BLaER1 (cell line): ENCODE results near the gene METTL9.
"Not testable (repeated sequence)": the region's sequence is repeated elsewhere in the genome, so short reads cannot be mapped to it uniquely, and the experiment has no call there.

Experiments
- H3K27ac ChIP-seq: shearing (Covaris generic); formaldehyde crosslinking; 2 replicates; pipeline ENCODE4 v1.8.1; 2022
- H3K27me3 ChIP-seq: shearing (Covaris generic); formaldehyde crosslinking; 2 replicates; pipeline ENCODE4 v1.8.1; 2022
- H3K36me3 ChIP-seq: shearing (Covaris generic); formaldehyde crosslinking; 2 replicates; pipeline ENCODE4 v1.8.1; 2022
- H3K4me1 ChIP-seq: shearing (Covaris generic); formaldehyde crosslinking; 2 replicates; pipeline ENCODE4 v1.8.1; 2022
- H3K4me2 ChIP-seq: shearing (Covaris generic); formaldehyde crosslinking; 2 replicates; pipeline ENCODE4 v1.8.1; 2022
- H3K4me3 ChIP-seq: shearing (Covaris generic); formaldehyde crosslinking; 2 replicates; pipeline ENCODE4 v1.8.1; 2022
- H3K9ac ChIP-seq: shearing (Covaris generic); formaldehyde crosslinking; 2 replicates; pipeline ENCODE4 v1.8.1; 2022
- H3K9me3 ChIP-seq: shearing (Covaris generic); formaldehyde crosslinking; 2 replicates; pipeline ENCODE4 v1.8.1; 2022
- H4K20me1 ChIP-seq: shearing (Covaris generic); formaldehyde crosslinking; 2 replicates; pipeline ENCODE4 v1.8.1; 2022
- Cebpa-rat ChIP-seq: shearing (Covaris generic); IDR thresholded peaks from 2 replicates; pipeline ENCODE4 v1.8.1; 2022

Gene METTL9

DNA sequence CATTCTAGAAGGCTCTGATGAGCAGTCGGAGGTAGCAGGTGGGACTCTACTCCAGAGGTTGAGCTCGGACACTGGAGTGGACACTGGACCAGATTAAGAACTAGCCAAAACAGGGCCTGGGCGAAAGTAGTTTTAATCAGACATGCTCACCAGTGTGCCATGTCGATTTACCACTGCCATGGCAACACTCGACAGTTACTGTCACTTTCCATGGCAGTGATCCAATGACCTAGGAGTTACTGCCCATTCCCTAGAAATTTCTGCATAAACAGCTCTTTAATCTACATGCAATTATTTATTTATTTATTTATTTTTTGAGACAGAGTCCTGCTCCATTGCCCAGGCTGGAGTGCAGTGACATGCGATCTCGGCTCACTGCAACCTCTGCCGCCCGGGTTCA is 7.2 kb upstream of the METTL9 start:
- H3K27me3 ChIP-seq = no peaks in the 10 kb centered on the region
- no peak overlapping the region for H3K9ac ChIP-seq
- H3K4me3 ChIP-seq = no peak overlapping the region
- no peak overlapping the region for H3K4me2 ChIP-seq
- H3K4me1 ChIP-seq = peaks cover 15% of the 10 kb centered on the region; the same call in 1 of the 2 replicates
- H4K20me1 ChIP-seq = no peaks in the 10 kb centered on the region
- no peak overlapping the region for H3K27ac ChIP-seq
- TF ChIP-seq Cebpa-rat = no peak
- H3K36me3 ChIP-seq = no peaks in the 10 kb centered on the region
- H3K9me3 ChIP-seq = no peaks in the 10 kb centered on the region

DNA sequence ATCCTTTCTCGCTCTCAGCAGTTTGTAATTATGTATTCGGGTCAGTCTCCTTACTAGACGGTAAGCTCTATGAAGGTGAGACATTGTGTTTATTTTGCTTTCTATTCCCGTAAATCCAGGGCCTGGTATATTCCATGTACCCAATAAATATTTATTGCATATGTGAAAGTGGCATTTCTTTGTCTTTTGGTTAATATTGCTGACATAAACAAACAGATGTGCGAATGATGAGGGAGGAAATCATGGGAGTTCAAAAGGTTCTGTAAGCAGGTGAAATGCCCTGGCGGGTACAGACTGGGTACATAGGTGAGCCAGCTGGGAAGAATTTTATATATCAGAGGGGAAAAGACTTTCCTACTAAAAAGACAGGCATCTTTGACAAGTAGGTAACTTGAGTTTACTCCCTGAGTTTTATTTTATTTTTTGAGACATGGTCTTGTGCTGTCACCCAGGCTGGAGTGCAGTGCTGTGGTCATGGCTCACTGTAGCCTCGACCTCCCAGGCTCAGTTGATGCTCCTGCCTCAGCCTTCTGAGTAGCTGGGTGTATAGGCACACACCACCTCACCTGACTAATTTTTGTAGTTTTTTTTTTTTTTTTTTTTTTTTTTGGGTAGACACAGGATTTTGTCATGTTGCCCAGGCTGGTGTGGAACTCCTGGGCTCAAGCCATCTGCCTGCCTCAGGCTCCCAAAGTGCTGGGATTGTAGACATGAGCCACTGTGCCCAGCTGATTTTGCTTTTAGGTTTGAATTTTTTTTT is 5.7 kb upstream of the METTL9 start:
- no peaks in the 10 kb centered on the region for H3K27me3 ChIP-seq
- no peak overlapping the region for H3K27ac ChIP-seq
- no peak overlapping the region for H3K4me3 ChIP-seq
- no peaks in the 10 kb centered on the region for H3K9me3 ChIP-seq
- peaks cover 20% of the 10 kb centered on the region for H3K4me1 ChIP-seq
- no peak overlapping the region for H3K4me2 ChIP-seq
- no peak for TF ChIP-seq Cebpa-rat
- H3K9ac ChIP-seq = no peak overlapping the region
- H4K20me1 ChIP-seq = no peaks in the 10 kb centered on the region
- no peaks in the 10 kb centered on the region for H3K36me3 ChIP-seq

DNA sequence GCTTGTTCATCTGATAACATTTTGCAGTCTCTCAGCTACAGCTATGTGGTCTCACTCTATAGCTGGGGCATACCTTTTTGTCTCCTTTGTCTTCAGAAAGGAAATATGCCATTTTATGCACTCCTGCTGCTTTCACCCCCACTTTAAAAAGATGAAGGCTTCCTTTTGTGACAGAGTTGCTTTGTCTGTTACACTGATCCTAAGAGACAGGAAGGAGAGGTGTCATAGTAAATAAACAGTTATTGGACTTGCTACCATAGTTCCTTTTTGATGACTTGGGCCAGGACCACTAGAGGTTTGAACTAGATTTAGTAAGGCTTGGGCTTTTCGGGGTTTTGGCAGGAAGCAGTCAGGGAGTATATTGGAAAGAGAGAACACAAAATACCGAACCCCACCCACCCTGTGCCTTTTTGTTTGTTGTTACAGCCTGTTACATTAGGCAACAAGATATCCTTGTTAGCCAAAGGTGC is 1.8 kb upstream of the METTL9 start:
- no peak for TF ChIP-seq Cebpa-rat
- Histone ChIP-seq H3K9ac (no peak overlapping the region), H3K4me1 (peaks cover 27% of the 10 kb centered on the region), H3K27me3 (no peaks in the 10 kb centered on the region), H4K20me1 (peaks cover 27% of the 10 kb centered on the region), H3K4me2 (no peak overlapping the region), H3K4me3 (no peak overlapping the region), H3K9me3 (no peaks in the 10 kb centered on the region), H3K27ac (no peak overlapping the region), H3K36me3 (no peaks in the 10 kb centered on the region)

DNA sequence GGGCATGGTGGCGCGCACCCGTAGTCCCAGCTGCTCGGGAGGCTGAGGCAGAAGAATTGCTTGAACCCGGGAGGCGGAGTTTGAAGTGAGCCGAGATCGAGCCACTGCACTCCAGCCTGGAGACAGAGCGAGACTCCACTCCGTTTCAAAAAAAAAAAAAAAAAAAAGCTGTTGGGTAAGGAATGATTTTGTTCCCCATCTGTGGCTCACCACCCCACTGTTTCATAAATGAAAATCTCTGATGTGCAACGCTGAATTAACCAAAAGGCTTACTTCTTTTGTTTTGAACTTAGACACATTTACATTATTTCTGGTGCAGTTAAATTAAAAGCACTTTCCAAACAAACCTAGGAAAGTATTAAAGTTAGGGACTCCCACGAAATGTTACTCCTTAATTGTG is 1.2 kb upstream of the METTL9 start:
- Histone ChIP-seq H3K4me3 (peak overlapping the region; percentile 91), H3K4me2 (peak overlapping the region; percentile 91), H3K36me3 (no peaks in the 10 kb centered on the region), H3K4me1 (peaks cover 33% of the 10 kb centered on the region), H3K9me3 (no peaks in the 10 kb centered on the region), H4K20me1 (peaks cover 33% of the 10 kb centered on the region), H3K9ac (peak overlapping the region; percentile 95), H3K27me3 (no peaks in the 10 kb centered on the region), H3K27ac (peak overlapping the region; percentile 93)
- TF ChIP-seq Cebpa-rat = no peak

DNA sequence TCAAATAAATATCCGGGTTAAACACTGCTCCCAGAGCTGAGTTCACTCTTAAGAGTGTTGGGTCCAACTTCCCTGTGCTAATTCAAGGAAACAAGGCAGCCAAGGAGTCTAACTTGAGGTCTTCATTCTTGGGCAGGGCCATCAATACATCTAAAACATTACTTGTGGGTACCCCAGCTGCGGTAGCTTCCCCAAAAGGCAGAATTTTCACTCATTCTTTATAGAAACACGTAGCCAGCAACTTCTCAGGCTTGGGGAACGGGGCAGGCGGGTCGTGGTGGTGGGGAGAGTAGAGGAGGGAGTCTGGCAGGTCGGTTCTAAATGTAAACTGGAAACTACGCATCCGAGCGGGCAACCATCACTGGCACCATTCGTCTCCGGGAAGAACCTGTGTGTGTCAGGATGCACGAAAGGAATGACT is 666 bp upstream of the METTL9 start:
- peaks cover 35% of the 10 kb centered on the region for H3K4me1 ChIP-seq
- H4K20me1 ChIP-seq = peaks cover 38% of the 10 kb centered on the region
- H3K4me2 ChIP-seq = peak overlapping the region; percentile 91
- H3K4me3 ChIP-seq = peak overlapping the region; percentile 91
- H3K9ac ChIP-seq = peak overlapping the region; percentile 95
- H3K9me3 ChIP-seq = no peaks in the 10 kb centered on the region
- no peaks in the 10 kb centered on the region for H3K36me3 ChIP-seq
- H3K27ac ChIP-seq = peak overlapping the region; percentile 93
- no peak for TF ChIP-seq Cebpa-rat
- no peaks in the 10 kb centered on the region for H3K27me3 ChIP-seq

DNA sequence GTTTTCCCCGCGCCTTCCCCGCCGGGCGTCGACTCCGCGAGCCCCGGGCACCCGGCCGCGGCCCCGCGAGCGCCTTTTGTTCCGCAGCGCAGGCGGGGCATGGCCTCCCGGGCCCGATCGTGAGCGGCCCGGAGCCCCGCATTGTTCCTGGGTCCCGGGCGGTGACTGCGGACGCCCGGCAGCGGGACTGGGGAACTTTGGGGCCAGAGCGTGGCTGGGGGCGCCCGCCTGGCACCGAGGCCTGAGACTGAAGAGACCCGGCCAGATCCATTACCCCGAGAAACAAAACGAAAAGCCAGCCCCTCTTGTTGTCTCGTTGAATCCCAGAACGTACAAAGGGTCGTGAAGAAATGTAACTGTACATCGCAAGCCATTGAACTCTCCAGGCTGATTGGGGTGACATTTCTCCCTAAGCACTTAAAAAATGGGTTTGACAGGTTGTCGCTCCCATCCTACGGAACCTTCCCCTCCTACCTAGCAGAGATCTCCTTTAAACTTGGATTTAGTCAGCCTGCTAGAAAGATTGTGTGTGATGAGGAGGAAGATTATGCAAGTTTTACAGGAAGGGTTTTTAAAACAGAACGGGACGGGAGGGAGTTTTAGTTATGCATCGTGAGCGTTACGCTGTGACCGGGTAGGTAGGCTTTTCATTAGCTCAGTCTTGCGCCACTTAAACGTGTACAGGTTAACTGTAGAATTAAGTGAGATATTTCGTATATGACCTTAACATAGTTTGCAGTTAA is 825 bp downstream of the METTL9 start:
- peaks cover 53% of the 10 kb centered on the region for H4K20me1 ChIP-seq
- no peaks in the 10 kb centered on the region for H3K36me3 ChIP-seq
- H3K9ac ChIP-seq = peak overlapping the region; percentile 95
- peak overlapping the region; percentile 78 for H3K4me2 ChIP-seq
- peaks cover 47% of the 10 kb centered on the region for H3K4me1 ChIP-seq
- peak overlapping the region; percentile 93 for H3K27ac ChIP-seq
- no peaks in the 10 kb centered on the region for H3K27me3 ChIP-seq
- peak overlapping the region; percentile 91 for H3K4me3 ChIP-seq
- no peak for TF ChIP-seq Cebpa-rat
- no peaks in the 10 kb centered on the region for H3K9me3 ChIP-seq

DNA sequence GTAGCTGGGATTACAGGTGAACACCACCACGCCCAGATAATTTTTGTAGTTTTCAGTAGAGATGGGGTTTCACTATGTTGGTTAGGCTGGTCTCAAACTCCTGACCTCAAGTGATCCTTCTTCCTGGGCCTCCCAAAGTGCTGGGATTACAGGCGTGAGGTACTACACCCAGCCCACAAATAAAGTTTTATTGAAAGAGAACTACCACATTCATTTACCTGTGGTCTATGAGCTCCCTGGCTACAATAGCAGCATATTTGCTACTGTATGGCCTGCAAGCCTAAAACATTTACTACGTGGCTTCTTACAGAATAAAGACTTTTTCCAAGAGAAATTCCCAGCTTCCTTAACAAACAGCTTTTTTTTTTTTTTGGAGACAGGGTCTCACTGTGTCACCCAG is 3.4 kb downstream of the METTL9 start:
- no peak for TF ChIP-seq Cebpa-rat
- H3K4me1 ChIP-seq = peaks cover 59% of the 10 kb centered on the region
- no peaks in the 10 kb centered on the region for H3K36me3 ChIP-seq
- no peak overlapping the region; the same call in 1 of the 2 replicates for H3K4me2 ChIP-seq
- peaks cover 79% of the 10 kb centered on the region for H4K20me1 ChIP-seq
- H3K9me3 ChIP-seq = no peaks in the 10 kb centered on the region
- no peak overlapping the region for H3K27ac ChIP-seq
- H3K27me3 ChIP-seq = no peaks in the 10 kb centered on the region
- no peak overlapping the region for H3K4me3 ChIP-seq
- H3K9ac ChIP-seq = no peak overlapping the region

DNA sequence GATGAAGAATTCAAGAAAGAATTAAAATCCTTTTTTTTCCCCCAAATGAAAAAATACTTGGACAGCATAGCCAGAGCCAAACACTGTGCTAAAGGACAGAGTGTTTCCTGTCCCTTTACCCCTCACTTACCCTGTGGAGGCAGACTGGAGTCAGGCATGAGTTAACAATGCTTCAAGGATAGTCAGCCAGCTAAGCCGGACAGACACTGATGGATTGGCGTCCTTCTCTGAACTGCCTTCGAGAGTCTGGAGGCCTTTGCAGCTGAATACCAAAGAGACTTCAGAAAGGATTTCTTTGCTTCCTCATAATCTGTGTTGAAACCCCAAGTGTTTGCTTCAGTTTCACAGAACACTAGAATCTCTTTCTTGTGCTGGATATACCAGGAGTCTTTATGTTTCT is 4.6 kb downstream of the METTL9 start:
- Histone ChIP-seq H3K4me1 (peaks cover 64% of the 10 kb centered on the region), H3K4me3 (no peak overlapping the region), H3K27ac (no peak overlapping the region), H3K9me3 (no peaks in the 10 kb centered on the region), H3K4me2 (no peak overlapping the region), H3K36me3 (no peaks in the 10 kb centered on the region), H3K27me3 (no peaks in the 10 kb centered on the region), H4K20me1 (peaks cover 90% of the 10 kb centered on the region), H3K9ac (no peak overlapping the region)
- no peak for TF ChIP-seq Cebpa-rat

DNA sequence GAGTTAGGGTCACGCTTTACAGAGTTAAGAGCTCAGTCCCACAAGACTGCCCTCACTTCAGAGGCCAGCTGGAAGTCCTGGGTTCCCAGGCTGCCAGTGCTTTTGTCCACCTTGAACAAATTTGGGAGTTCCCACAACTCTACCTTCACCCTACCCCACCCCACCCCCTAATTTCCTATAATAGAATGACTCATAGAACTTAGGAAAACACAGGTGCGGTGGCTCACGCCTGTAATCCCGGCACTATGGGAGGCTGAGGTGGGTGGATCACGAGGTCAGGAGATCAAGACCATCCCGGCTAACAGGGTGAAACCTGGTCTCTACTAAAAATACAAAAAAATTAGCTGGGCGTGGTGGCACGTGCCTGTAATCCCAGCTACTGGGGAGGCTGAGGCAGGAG is 6.5 kb downstream of the METTL9 start:
- H3K4me2 ChIP-seq, H3K36me3 ChIP-seq, H3K9ac ChIP-seq, H3K9me3 ChIP-seq, H3K27ac ChIP-seq, H3K27me3 ChIP-seq, H3K4me3 ChIP-seq: not testable (repeated sequence)
- H3K4me1 ChIP-seq = peaks cover 75% of the 10 kb centered on the region
- peaks cover 100% of the 10 kb centered on the region for H4K20me1 ChIP-seq
